Measurements from ENCODE around the gene ATP5MC2. TPM values are rescaled to one million over a fixed set of nuclear protein-coding genes. Genes with fewer than 3 reads are reported as not detected.
A peak's percentile ranks its signal among the peaks of the same experiment; 100 is the strongest.
"Not testable (repeated sequence)": the region's sequence is repeated elsewhere in the genome, so short reads cannot be mapped to it uniquely, and the experiment has no call there.

The ATP5MC2 gene
- total and polyA plus RNA-seq, 9 donors = 443 to 893 (median 755) TPM

DNA sequence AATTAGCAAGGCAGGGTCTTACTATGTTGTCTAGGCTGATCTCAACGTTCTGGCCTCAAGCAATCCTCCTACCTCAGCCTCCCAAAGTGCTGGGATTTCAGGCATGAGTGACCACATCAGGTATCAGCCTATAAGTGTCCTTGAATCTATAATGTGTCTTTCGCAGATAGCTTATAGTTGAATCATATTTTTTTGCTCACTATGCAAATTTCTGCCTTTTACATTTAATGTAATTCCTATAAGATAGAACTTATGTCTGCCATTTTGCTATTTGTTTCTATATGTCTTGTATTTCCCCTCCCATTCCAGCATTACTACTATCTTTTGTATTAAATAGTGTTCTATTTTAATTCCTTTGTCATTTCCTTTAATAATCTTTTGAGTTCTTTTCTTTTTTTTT, 39.2 kb downstream of the ATP5MC2 start:
- no peak for DNase-seq

DNA sequence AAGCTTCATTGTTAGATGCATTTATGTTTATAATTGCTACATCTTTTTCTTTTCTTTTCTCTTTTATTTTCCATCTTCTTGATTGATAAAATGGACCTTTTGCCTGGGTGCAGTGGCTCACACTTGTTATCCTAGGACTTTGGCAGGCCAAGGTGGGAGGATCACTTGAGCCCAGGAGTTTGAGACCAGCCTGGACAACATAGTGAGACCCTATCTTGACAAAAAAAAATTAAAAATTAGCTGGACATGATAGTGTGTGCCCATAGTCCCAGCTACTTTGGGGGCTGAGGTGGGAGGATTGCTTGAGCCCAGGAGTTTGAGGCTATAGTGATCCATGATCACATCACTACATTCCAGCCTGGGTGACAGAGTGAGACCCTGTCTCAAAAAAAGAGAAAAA, 40.2 kb downstream of the ATP5MC2 start:
- DNase-seq; H3K9me3 ChIP-seq (replicated peaks; ENCODE audit: control insufficient read depth, low read depth, low read length); H3K27me3 ChIP-seq (ENCODE audit: control insufficient read depth, insufficient read depth, low read length); H3K4me1 ChIP-seq (ENCODE audit: control insufficient read depth, insufficient read depth, low read length); H3K27ac ChIP-seq (ENCODE audit: low read length); H3K36me3 ChIP-seq (ENCODE audit: control insufficient read depth, insufficient read depth, low read length); H3K4me3 ChIP-seq (ENCODE audit: low read length): not testable (repeated sequence)

More for the DNA sequence above, 39.2 kb downstream of the ATP5MC2 start:
- Histone ChIP-seq H3K36me3 (ENCODE audit: control insufficient read depth, insufficient read depth, low read length) (no peaks in the 10 kb centered on the region), H3K27me3 (ENCODE audit: control insufficient read depth, insufficient read depth, low read length) (no peaks in the 10 kb centered on the region), H3K4me3 (ENCODE audit: low read length) (no peak overlapping the region), H3K27ac (ENCODE audit: low read length) (no peak overlapping the region), H3K9me3 (replicated peaks; ENCODE audit: control insufficient read depth, low read depth, low read length) (no peaks in the 10 kb centered on the region), H3K4me1 (ENCODE audit: control insufficient read depth, insufficient read depth, low read length) (no peaks in the 10 kb centered on the region)
- WGBS (ENCODE audit: insufficient coverage) = no CpG with 5 or more reads among the region's 2 CpGs

DNA sequence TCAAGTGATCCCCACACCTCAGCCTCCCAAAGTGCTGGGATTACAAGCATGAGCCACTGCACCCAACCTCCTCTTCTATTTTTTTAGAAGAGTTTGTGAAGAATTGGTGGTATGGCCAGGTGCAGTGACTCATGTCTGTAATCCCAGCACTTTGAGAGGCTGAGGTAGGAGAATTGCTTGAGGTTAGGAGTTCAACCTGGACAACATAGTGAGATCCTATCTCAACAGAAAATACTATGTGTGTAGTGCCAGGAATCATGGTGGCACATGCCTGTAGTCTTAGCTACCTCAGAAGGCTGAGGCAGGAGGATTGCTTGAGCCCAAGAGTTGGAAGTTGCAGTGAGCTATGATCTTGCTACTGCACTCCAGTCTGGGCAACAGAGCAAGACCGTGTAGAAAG, 44.2 kb downstream of the ATP5MC2 start:
- no peaks in the 10 kb centered on the region for H3K36me3 ChIP-seq (ENCODE audit: control insufficient read depth, insufficient read depth, low read length)
- DNase-seq = no peak
- no peaks in the 10 kb centered on the region for H3K9me3 ChIP-seq (replicated peaks; ENCODE audit: control insufficient read depth, low read depth, low read length)
- no peak overlapping the region for H3K27ac ChIP-seq (ENCODE audit: low read length)
- no peaks in the 10 kb centered on the region for H3K27me3 ChIP-seq (ENCODE audit: control insufficient read depth, insufficient read depth, low read length)
- WGBS (ENCODE audit: insufficient coverage) = no CpG with 5 or more reads among the region's 1 CpG
- no peak overlapping the region for H3K4me3 ChIP-seq (ENCODE audit: low read length)
- no peaks in the 10 kb centered on the region for H3K4me1 ChIP-seq (ENCODE audit: control insufficient read depth, insufficient read depth, low read length)

DNA sequence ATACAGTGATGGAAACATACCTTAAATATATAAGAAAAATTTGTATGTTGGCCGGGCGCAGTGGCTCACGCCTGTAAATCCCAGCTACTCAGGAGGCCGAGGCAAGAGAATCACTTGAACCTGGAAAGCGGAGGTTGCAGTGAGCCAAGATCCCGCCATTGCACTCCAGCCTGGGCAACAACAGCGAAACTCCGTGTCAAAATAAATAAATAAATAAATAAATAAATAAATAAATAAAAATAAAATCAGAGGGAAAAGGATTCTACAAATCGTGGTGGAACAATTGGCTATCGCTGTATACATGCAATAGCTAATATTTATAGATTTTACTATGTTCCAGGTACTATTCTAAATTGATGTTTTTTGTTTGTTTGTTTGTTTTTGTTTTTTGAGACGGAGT, 48.0 kb downstream of the ATP5MC2 start:
- H3K9me3 ChIP-seq (replicated peaks; ENCODE audit: control insufficient read depth, low read depth, low read length) = no peaks in the 10 kb centered on the region
- H3K4me3 ChIP-seq (ENCODE audit: low read length) = no peak overlapping the region
- no peaks in the 10 kb centered on the region for H3K36me3 ChIP-seq (ENCODE audit: control insufficient read depth, insufficient read depth, low read length)
- no CpG with 5 or more reads among the region's 11 CpGs for WGBS (ENCODE audit: insufficient coverage)
- H3K27me3 ChIP-seq (ENCODE audit: control insufficient read depth, insufficient read depth, low read length) = no peaks in the 10 kb centered on the region
- H3K4me1 ChIP-seq (ENCODE audit: control insufficient read depth, insufficient read depth, low read length) = peaks cover 9% of the 10 kb centered on the region
- DNase-seq = no peak
- H3K27ac ChIP-seq (ENCODE audit: low read length) = no peak overlapping the region

DNA sequence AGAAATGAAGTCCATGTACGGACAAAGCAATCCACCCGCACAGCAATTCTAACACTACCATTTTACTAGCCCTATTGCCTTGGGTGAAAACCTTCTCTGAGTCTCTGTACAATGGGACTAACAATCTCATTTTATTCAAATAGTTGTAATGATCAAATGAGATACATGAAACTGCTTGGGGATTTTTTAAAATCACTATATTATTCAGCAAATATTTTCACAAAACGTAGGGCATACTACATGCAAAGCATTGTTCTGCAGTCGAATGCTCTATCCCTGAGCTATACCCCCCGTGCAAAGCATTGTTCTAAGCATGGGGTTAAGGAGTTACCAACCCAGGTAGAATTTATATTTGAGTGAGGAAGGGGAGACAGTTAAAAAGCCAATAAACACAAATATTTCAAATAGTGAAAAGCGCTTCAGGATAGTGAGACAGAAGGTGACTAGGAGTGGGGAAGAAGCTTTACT, 49.1 kb downstream of the ATP5MC2 start:
- Histone ChIP-seq H3K36me3 (ENCODE audit: control insufficient read depth, insufficient read depth, low read length) (no peaks in the 10 kb centered on the region), H3K27ac (ENCODE audit: low read length) (peak overlapping the region; percentile 97), H3K9me3 (replicated peaks; ENCODE audit: control insufficient read depth, low read depth, low read length) (no peaks in the 10 kb centered on the region), H3K4me1 (ENCODE audit: control insufficient read depth, insufficient read depth, low read length) (peaks cover 12% of the 10 kb centered on the region), H3K27me3 (ENCODE audit: control insufficient read depth, insufficient read depth, low read length) (no peaks in the 10 kb centered on the region), H3K4me3 (ENCODE audit: low read length) (peak overlapping the region; percentile 81)
- DNase-seq = no peak
- WGBS (ENCODE audit: insufficient coverage) = no CpG with 5 or more reads among the region's 6 CpGs

DNA sequence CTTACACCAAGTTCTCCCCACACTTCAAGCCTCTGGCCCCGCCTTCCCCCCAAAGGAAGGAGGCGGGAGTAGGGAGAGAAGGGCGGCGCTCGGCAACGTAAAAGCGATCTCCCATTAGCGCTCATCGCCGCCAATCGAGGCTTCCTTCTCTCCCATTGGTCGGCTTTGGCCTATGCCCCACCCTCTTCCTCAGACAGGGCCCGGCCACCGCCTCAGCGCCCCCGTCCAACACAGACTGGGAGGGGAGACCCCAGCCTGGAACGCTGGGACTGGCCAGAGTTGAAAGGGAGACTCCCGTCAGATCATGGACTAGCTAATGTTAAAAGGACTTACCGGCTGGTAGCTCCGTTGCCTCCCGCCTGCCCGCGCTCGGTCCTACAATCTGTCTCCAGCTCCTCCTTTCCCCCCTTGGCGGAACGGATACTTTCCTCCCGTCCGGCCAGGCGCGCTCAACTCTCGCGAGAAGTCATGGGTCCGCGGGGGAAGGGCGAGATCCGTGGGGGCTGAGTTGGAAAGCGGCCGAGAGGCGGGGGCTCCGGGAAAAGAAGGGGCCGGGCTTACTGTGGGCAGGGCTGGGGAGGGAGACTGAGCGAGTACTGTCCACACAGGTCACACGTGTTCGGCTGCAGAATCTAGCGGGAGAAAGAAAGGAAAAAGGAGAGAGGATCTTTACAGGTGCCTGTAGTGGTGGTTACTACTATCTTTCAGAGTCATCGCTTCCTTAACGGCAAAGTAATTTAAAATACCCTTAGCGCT, 49.8 kb downstream of the ATP5MC2 start, which contains the start of gene ATF7:
Gene ATF7, minus strand, starts transcription at position 437 of the 756 bp plus-strand sequence. CDS start 25,382 bp downstream, outside the sequence.
- 1% methylated on average over 19 of the region's 48 CpGs for WGBS (ENCODE audit: insufficient coverage)
- H3K9me3 ChIP-seq (replicated peaks; ENCODE audit: control insufficient read depth, low read depth, low read length) = no peaks in the 10 kb centered on the region

DNA sequence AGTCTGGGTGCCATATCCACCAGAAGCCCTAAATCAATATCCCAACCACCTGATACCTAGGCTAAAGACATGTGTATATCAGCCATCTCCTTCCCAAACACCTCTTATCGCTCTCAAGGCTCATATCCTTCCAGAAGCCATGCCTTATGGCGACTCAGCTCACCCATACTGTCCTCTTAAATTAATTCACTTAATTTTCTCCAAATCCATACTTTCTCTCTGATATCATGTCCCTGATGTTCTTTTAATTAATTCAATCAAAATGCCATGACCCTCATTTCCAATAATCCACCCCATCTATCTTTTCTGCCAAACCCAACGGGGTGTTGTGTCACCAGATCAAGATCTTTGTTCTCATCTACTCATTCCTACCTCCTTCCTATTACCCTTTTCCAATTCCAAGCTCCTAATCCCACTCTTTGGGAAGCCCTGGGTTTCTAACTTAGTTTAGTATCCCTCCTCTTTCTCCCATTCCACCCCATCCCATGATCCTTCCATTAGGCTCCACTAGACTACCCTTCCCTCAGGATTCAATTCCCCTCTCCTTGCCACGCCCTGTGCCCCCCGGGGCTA, 50.4 kb downstream of the ATP5MC2 start:
- Histone ChIP-seq H3K36me3 (ENCODE audit: control insufficient read depth, insufficient read depth, low read length) (no peaks in the 10 kb centered on the region), H3K4me3 (ENCODE audit: low read length) (peak overlapping the region; percentile 81), H3K4me1 (ENCODE audit: control insufficient read depth, insufficient read depth, low read length) (peaks cover 12% of the 10 kb centered on the region), H3K27ac (ENCODE audit: low read length) (peak overlapping the region; percentile 97), H3K9me3 (replicated peaks; ENCODE audit: control insufficient read depth, low read depth, low read length) (no peaks in the 10 kb centered on the region), H3K27me3 (ENCODE audit: control insufficient read depth, insufficient read depth, low read length) (no peaks in the 10 kb centered on the region)
- no peak for DNase-seq
- 38% methylated on average over 3 of the region's 5 CpGs for WGBS (ENCODE audit: insufficient coverage)

More for the DNA sequence above, 49.8 kb downstream of the ATP5MC2 start, which contains the start of gene ATF7:
- Histone ChIP-seq H3K27me3 (ENCODE audit: control insufficient read depth, insufficient read depth, low read length) (no peaks in the 10 kb centered on the region), H3K4me1 (ENCODE audit: control insufficient read depth, insufficient read depth, low read length) (peaks cover 12% of the 10 kb centered on the region), H3K27ac (ENCODE audit: low read length) (peak within 1 kb of the TSS; percentile 97), H3K4me3 (ENCODE audit: low read length) (peak within 1 kb of the TSS; percentile 81), H3K36me3 (ENCODE audit: control insufficient read depth, insufficient read depth, low read length) (no peaks in the 10 kb centered on the region)
- DNase-seq = peak; percentile 99

DNA sequence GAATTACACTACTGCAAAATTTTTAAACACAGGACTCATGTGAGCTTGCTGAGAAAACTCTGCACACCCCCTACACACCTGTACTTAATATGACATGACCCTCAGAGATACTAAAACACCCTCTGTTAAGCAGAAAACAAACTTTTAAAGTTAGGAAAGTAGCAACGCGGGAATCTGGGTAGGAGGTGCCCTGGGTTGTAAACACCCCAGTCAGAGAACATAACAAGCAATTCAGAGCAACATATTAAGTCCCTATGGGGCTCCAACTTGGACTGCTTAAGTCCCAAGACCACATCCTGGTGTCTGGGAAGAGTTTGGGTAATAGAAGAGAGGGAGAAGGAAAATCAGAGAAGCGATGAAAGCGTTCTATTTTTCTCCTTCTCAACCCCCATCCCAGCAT, 50.9 kb downstream of the ATP5MC2 start:
- Histone ChIP-seq H3K27me3 (ENCODE audit: control insufficient read depth, insufficient read depth, low read length) (no peaks in the 10 kb centered on the region), H3K4me1 (ENCODE audit: control insufficient read depth, insufficient read depth, low read length) (peaks cover 12% of the 10 kb centered on the region), H3K9me3 (replicated peaks; ENCODE audit: control insufficient read depth, low read depth, low read length) (no peaks in the 10 kb centered on the region), H3K36me3 (ENCODE audit: control insufficient read depth, insufficient read depth, low read length) (no peaks in the 10 kb centered on the region), H3K27ac (ENCODE audit: low read length) (peak overlapping the region; percentile 97), H3K4me3 (ENCODE audit: low read length) (peak overlapping the region; percentile 81)
- no peak for DNase-seq
- WGBS (ENCODE audit: insufficient coverage) = 20% methylated on average over 1 of the region's 4 CpGs

DNA sequence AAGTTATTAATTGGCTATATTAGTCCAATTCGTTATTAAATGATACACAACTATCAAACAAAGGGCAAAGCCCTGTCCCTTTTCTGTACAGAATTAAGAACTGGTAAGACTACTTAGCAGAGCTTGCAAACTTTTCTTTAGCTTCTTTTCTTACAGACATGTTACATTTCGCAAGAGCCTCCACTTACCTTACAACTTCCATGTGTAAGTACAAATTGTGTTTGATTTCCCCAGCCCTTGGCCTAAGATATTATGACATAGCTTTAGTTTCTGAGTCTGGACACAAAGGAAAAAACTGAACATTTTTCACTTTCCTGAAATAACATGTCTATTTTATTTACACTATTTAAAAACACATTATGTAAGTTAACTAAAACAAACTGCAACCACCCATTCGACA, 51.4 kb downstream of the ATP5MC2 start:
- Histone ChIP-seq H3K4me3 (ENCODE audit: low read length) (peak overlapping the region; percentile 81), H3K27ac (ENCODE audit: low read length) (peak overlapping the region; percentile 97), H3K4me1 (ENCODE audit: control insufficient read depth, insufficient read depth, low read length) (peaks cover 12% of the 10 kb centered on the region), H3K9me3 (replicated peaks; ENCODE audit: control insufficient read depth, low read depth, low read length) (no peaks in the 10 kb centered on the region), H3K27me3 (ENCODE audit: control insufficient read depth, insufficient read depth, low read length) (no peaks in the 10 kb centered on the region), H3K36me3 (ENCODE audit: control insufficient read depth, insufficient read depth, low read length) (no peaks in the 10 kb centered on the region)
- no CpG with 5 or more reads among the region's 3 CpGs for WGBS (ENCODE audit: insufficient coverage)
- DNase-seq = no peak

DNA sequence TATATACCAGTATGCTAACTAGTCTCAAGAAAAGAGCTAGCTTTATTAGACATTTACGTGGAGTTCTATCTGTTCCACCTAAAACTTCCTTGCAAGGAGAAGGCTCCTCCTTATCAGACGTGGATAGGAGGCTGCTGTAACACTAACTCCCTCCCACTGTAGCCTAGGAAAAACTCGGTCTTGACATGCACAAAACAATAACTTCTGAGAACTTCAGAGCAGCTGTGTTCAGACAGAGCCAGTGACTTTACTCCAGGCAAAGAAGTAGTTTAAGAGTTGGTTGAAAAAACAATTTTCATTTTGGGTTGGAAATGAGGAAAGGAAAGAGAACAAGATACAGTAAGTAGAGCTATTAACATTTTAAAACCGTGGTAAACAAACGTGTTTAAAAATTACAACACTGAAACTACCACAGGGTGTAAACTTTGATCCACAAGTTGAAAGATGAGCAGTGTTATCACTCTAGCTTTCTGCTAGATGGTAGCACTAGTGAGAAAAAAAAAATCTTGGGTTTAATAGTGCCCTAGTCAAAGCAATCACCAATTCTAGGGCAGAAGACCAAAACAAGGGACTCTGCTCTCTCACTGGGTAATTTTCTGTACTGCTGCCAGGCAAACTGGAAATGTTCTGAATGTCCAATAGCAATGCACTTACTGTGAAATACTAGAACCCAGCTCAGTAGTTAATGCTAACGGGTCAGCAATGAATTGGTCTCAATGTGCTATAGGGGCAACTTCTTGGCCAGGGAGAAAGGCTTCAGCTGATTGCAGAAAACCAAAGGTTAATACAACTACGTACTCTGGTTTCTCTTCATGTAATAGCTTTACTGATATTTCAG, 52.1 kb downstream of the ATP5MC2 start:
- WGBS (ENCODE audit: insufficient coverage) = no CpG with 5 or more reads among the region's 7 CpGs
- peak overlapping the region; percentile 97 for H3K27ac ChIP-seq (ENCODE audit: low read length)

More for the DNA sequence above, 52.1 kb downstream of the ATP5MC2 start:
- peaks cover 12% of the 10 kb centered on the region for H3K4me1 ChIP-seq (ENCODE audit: control insufficient read depth, insufficient read depth, low read length)
- peak; percentile 91 for DNase-seq
- no peaks in the 10 kb centered on the region for H3K9me3 ChIP-seq (replicated peaks; ENCODE audit: control insufficient read depth, low read depth, low read length)
- H3K27me3 ChIP-seq (ENCODE audit: control insufficient read depth, insufficient read depth, low read length) = no peaks in the 10 kb centered on the region
- H3K4me3 ChIP-seq (ENCODE audit: low read length) = peak overlapping the region; percentile 81
- no peaks in the 10 kb centered on the region for H3K36me3 ChIP-seq (ENCODE audit: control insufficient read depth, insufficient read depth, low read length)

Measured in muscle of leg (tissue), 11 donors.